OCI-LY3 (cell line): ENCODE data around the gene LAIR1.
"Not testable (repeated sequence)": the region's sequence is repeated elsewhere in the genome, so short reads cannot be mapped to it uniquely, and the experiment has no call there.

ENCODE experiments used
- H2AFZ ChIP-seq: fragments of 200-600, 300-600 bp; shearing (Covaris generic); 2 replicates; pipeline ENCODE4 v1.6.0; 2014; ENCODE audit warnings: antibody characterized with exemption, low read depth, low read length
- H3K27ac ChIP-seq: fragments of 200-600, 300-600 bp; sonication (generic); 2 replicates; pipeline ENCODE4 v1.5.1; 2014; ENCODE audit warnings: mild to moderate bottlenecking, low read length, moderate library complexity, mixed read lengths
- H3K27me3 ChIP-seq: fragments of 200-600, 300-600 bp; sonication (generic); 2 replicates; pipeline ENCODE4 v1.6.1; 2014; ENCODE audit warnings: low read depth, low read length, mixed read lengths
- H3K36me3 ChIP-seq: fragments of 200-600, 300-600 bp; sonication (generic); replicated peaks from 2 replicates; pipeline ENCODE3; 2014; ENCODE audit warnings: low read depth, low read length, mixed read lengths
- H3K4me1 ChIP-seq: fragments of 300-600, 200-600 bp; sonication (generic); 2 replicates; pipeline ENCODE4 v1.6.1; 2014; ENCODE audit warnings: low read length, mixed read lengths
- H3K4me2 ChIP-seq: fragments of 200-600, 300-600 bp; sonication (generic); 2 replicates; pipeline ENCODE4 v1.6.1; 2014; ENCODE audit warnings: low read length, mixed read lengths
- H3K4me3 ChIP-seq: fragments of 300-600, 200-600 bp; sonication (generic); 2 replicates; pipeline ENCODE4 v1.5.1; 2014; ENCODE audit warnings: antibody characterized with exemption, mild to moderate bottlenecking, low read length, moderate library complexity
- H3K79me2 ChIP-seq: fragments of 300-600, 200-600 bp; shearing (Covaris generic); 2 replicates; pipeline ENCODE4 v1.6.1; 2014; ENCODE audit warnings: mild to moderate bottlenecking, low read length, mixed read lengths
- H3K9ac ChIP-seq: fragments of 300-600, 200-600 bp; shearing (Covaris generic); 2 replicates; pipeline ENCODE4 v1.6.0; 2014; ENCODE audit warnings: mild to moderate bottlenecking, low read length, moderate library complexity
- H3K9me3 ChIP-seq: fragments of 200-600, 300-600 bp; shearing (Covaris generic); 2 replicates; pipeline ENCODE4 v1.6.1; 2014; ENCODE audit warnings: low read length, mixed read lengths; ENCODE audit not compliant: insufficient read depth
- H4K20me1 ChIP-seq: fragments of 200-600, 300-600 bp; sonication (generic); 2 replicates; pipeline ENCODE4 v1.6.1; 2016; ENCODE audit warnings: low read length, mixed read lengths; ENCODE audit not compliant: insufficient read depth
- EZH2phosphoT487 ChIP-seq: fragments of 200-600 bp; shearing (Covaris generic); IDR thresholded peaks from 2 replicates; pipeline ENCODE4 v1.6.1; 2018; ENCODE audit warnings: antibody characterized with exemption, mixed run types, low read depth
- TF ChIP-seq, protein P1 (sequence below): fragments of 200-600, 300-600 bp; sonication (generic); IDR thresholded peaks from 2 replicates; pipeline ENCODE4 v1.5.1; 2014; ENCODE audit warnings: antibody characterized with exemption, low read length, low read depth

LAIR1 gene

DNA sequence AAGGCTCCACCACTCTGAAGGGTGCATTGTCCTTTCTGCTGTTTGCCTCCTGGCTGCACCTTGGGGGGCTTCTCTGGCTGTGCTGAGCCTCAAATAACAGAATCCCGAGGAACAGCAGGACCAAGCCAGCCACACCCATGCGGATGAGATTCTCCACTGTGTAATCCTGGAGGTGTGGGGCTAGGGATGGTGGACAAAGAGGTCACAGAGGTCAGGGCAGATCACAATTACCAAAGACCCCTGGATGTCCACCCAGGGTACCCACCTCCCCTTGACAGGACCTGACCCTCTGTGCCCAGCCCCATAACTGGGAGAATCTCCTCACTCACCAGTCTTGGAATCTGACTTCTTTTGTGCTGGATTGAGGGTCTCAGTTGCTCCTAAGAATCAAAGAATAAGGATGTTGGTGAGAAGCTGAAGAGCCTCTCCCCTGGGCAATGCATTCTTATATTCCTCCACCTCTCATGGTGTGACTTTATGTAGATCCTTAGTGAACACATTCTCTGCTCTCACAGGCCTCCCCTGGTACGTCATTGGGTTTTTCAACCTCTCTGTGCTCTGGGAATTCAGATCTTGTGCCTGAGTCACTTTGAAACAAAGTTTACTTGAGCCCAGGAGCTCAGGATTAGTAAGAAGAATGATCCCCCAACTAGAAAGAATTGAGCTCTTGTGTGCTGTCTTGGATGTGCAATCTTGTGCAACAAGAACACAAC lies 31.0 kb downstream of the LAIR1 start:
- H2AFZ ChIP-seq = no peak overlapping the region
- no peaks in the 10 kb centered on the region for H3K9me3 ChIP-seq
- no peak overlapping the region for H3K9ac ChIP-seq
- H3K27me3 ChIP-seq = peaks cover 57% of the 10 kb centered on the region
- peaks cover 17% of the 10 kb centered on the region for H3K4me1 ChIP-seq
- H3K4me3 ChIP-seq = no peak overlapping the region
- no peak overlapping the region for H3K27ac ChIP-seq
- TF ChIP-seq EZH2phosphoT487 = no peak
- TF ChIP-seq, protein P1, sequence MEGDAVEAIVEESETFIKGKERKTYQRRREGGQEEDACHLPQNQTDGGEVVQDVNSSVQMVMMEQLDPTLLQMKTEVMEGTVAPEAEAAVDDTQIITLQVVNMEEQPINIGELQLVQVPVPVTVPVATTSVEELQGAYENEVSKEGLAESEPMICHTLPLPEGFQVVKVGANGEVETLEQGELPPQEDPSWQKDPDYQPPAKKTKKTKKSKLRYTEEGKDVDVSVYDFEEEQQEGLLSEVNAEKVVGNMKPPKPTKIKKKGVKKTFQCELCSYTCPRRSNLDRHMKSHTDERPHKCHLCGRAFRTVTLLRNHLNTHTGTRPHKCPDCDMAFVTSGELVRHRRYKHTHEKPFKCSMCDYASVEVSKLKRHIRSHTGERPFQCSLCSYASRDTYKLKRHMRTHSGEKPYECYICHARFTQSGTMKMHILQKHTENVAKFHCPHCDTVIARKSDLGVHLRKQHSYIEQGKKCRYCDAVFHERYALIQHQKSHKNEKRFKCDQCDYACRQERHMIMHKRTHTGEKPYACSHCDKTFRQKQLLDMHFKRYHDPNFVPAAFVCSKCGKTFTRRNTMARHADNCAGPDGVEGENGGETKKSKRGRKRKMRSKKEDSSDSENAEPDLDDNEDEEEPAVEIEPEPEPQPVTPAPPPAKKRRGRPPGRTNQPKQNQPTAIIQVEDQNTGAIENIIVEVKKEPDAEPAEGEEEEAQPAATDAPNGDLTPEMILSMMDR = no peak
- H4K20me1 ChIP-seq = no peaks in the 10 kb centered on the region
- H3K4me2 ChIP-seq = no peak overlapping the region
- H3K79me2 ChIP-seq = no peaks in the 10 kb centered on the region
- H3K36me3 ChIP-seq = no peaks in the 10 kb centered on the region

DNA sequence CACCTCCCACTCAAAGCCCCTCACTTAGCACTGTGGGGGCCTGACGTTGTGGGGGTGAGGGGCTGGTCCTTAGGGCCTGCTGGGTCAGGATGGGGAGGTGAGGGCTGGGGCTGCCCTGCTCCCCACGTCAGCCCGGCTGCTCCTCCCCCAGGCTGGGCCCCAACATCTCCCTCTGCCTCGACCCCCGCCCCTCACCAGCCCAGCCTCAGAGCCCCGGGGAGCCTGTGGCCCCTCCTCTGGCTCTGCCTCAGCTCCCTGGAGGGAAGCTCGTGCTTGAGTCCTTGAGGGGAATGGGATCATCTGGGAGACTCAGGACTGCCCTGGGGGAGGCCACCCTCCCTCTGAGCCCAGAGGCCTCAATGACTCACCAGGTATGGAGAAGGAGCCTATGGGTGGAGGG lies 32.6 kb downstream of the LAIR1 start:
- Histone ChIP-seq H4K20me1 (no peaks in the 10 kb centered on the region), H3K4me2 (no peak overlapping the region)

DNA sequence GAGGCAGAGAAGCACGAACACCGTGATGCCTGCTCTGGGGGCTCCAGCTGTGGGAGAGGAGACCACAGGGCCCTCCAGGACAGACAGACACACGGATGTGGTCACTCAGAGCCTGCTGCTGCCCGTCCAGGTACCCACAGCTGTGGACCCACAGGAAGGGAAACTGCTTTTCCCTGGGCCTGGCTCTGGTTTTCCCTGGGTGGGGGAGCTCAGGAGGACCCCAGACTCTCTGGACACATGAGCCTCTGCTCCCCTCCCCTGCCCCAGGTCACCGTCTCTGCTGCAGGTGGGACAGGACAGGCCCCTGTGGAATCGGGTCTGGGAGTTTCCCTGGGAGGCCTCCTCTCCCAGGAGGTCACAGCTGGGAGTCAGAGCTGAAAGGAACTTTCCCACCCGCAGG lies 33.1 kb downstream of the LAIR1 start:
- H3K4me1 ChIP-seq = peaks cover 33% of the 10 kb centered on the region

More for the DNA sequence above, 32.6 kb downstream of the LAIR1 start:
- Histone ChIP-seq H3K4me3 (no peak overlapping the region), H2AFZ (no peak overlapping the region), H3K9ac (no peak overlapping the region), H3K36me3 (no peaks in the 10 kb centered on the region), H3K4me1 (peaks cover 28% of the 10 kb centered on the region), H3K79me2 (no peaks in the 10 kb centered on the region), H3K27me3 (peaks cover 49% of the 10 kb centered on the region), H3K27ac (no peak overlapping the region), H3K9me3 (peaks cover 7% of the 10 kb centered on the region; the same call in 1 of the 2 replicates)
- TF ChIP-seq, protein P1 = no peak
- no peak for TF ChIP-seq EZH2phosphoT487

DNA sequence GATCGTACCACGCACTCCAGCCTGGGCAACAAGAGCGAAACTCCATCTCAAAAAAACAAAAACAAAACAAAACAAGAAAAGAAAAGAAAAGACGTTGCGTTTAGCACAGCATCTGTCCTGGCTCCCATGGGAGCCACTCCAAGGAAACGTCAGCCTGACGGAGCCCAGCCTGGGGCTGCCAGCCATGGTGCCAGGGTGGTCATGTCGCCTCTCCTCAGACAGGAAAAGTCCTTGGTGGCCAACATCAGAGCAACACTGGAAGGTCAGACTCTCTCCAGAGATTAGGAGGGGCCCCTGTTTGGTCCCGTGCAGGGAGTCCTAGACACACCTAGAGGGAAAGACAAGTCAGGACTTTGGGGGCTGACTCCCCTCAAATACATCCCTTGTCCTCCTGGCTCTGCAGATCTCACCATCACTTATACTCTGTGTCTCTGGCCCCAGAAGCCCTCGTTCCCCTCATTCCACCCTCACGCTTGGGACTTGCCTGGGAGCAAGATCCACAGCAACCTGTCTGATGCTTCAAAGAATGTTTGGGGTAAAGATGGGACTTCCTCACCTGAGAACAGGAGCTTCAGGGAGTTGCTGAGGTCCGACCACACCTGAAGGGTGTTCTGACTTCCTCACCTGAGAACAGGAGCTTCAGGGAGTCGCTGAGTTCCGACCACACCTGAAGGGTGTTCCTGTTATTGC lies 35.1 kb downstream of the LAIR1 start:
- no peak overlapping the region for H3K4me2 ChIP-seq
- H3K4me1 ChIP-seq = peaks cover 45% of the 10 kb centered on the region
- no peaks in the 10 kb centered on the region for H3K79me2 ChIP-seq
- peaks cover 43% of the 10 kb centered on the region for H3K27me3 ChIP-seq
- peaks cover 7% of the 10 kb centered on the region; the same call in 1 of the 2 replicates for H3K9me3 ChIP-seq
- H4K20me1 ChIP-seq = no peaks in the 10 kb centered on the region
- no peak overlapping the region for H3K4me3 ChIP-seq
- H3K36me3 ChIP-seq = no peaks in the 10 kb centered on the region
- no peak overlapping the region for H3K27ac ChIP-seq
- H3K9ac ChIP-seq = no peak overlapping the region
- no peak for TF ChIP-seq EZH2phosphoT487
- TF ChIP-seq, protein P1 = no peak
- H2AFZ ChIP-seq = no peak overlapping the region

More for the DNA sequence above, 33.1 kb downstream of the LAIR1 start:
- H3K9ac ChIP-seq = no peak overlapping the region
- H3K27ac ChIP-seq = no peak overlapping the region
- no peak overlapping the region for H3K4me3 ChIP-seq
- peaks cover 49% of the 10 kb centered on the region for H3K27me3 ChIP-seq
- TF ChIP-seq, protein P1 = no peak
- TF ChIP-seq EZH2phosphoT487 = no peak
- no peaks in the 10 kb centered on the region for H4K20me1 ChIP-seq
- no peaks in the 10 kb centered on the region for H3K79me2 ChIP-seq
- no peak overlapping the region for H2AFZ ChIP-seq
- H3K9me3 ChIP-seq = peaks cover 7% of the 10 kb centered on the region; the same call in 1 of the 2 replicates
- no peak overlapping the region for H3K4me2 ChIP-seq
- no peaks in the 10 kb centered on the region for H3K36me3 ChIP-seq

DNA sequence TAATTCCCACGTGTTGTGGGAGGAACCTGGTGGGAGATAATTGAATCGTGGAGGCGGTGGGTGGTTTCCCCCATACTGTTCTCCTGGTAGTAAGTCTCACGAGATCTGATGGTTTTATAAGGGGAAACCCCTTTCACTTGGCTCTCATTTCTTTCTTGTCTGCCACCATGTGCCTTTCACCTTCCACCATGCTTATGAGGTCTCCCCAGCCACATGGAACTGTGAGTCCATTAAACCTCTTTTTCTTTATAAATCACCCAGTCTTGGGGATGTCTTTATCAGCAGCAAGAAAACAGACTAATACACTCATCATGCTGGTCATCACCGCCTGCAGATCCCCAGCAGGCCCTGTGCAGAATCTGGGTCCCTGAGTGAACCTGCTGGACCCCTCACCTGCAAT lies 36.0 kb downstream of the LAIR1 start:
- H3K4me2 ChIP-seq, H3K79me2 ChIP-seq, H3K4me3 ChIP-seq, H3K9ac ChIP-seq, H3K9me3 ChIP-seq, H4K20me1 ChIP-seq, H3K27ac ChIP-seq, H3K36me3 ChIP-seq, H2AFZ ChIP-seq: not testable (repeated sequence)
- Histone ChIP-seq H3K4me1 (peaks cover 39% of the 10 kb centered on the region), H3K27me3 (peaks cover 45% of the 10 kb centered on the region)
